Progenitor cell of endocrine pancreas (in vitro differentiated cells): ENCODE data around the gene ACP7. TPM values are rescaled to one million over a fixed set of nuclear protein-coding genes. Genes with fewer than 3 reads are reported as not detected.
"Not testable (repeated sequence)": the region's sequence is repeated elsewhere in the genome, so short reads cannot be mapped to it uniquely, and the experiment has no call there.

Experiments used
- DNase-seq: peaks from one replicate; pipeline ENCODE4 v3.0.0; 2021; ENCODE audit warnings: low spot score; ENCODE audit not compliant: unreplicated experiment
- H3K27ac Mint-ChIP-seq: 2 replicates; pipeline ENCODE4 v1.8.0; 2021; ENCODE audit warnings: mild to moderate bottlenecking, moderate library complexity, mixed read lengths
- H3K27me3 Mint-ChIP-seq: 2 replicates; pipeline ENCODE4 v1.8.0; 2021; ENCODE audit warnings: mixed read lengths
- H3K36me3 Mint-ChIP-seq: 2 replicates; pipeline ENCODE4 v1.8.0; 2022; ENCODE audit warnings: mixed read lengths; ENCODE audit not compliant: insufficient read depth
- H3K4me1 Mint-ChIP-seq: 2 replicates; pipeline ENCODE4 v1.8.0; 2021; ENCODE audit warnings: low read depth, mixed read lengths
- H3K4me3 Mint-ChIP-seq: 2 replicates; pipeline ENCODE4 v1.8.0; 2021; ENCODE audit warnings: low read depth, mild to moderate bottlenecking, moderate library complexity, mixed read lengths
- H3K9me3 Mint-ChIP-seq: 2 replicates; pipeline ENCODE4 v1.8.0; 2021; ENCODE audit warnings: low read depth, mixed read lengths
- CTCF ChIP-seq: fragments of 200-600 bp; sonication (generic); IDR thresholded peaks from one replicate; pipeline ENCODE4 v1.5.0; 2021; ENCODE audit warnings: antibody characterized with exemption, mild to moderate bottlenecking; ENCODE audit not compliant: unreplicated experiment
- total RNA-seq: library from RNA; stranded (reverse); gene quantifications from 2 replicates; pipeline ENCODE4 v1.2.1, GENCODE V29; 2021

ACP7 gene
- total RNA-seq, 1 donor from 2014 or later = not detected

- DNase-seq = no peak
- TF ChIP-seq CTCF = no peak
- Mint-ChIP-seq H3K4me3 (no peak overlapping the region), H3K9me3 (no peaks in the 10 kb centered on the region), H3K27ac (no peak overlapping the region), H3K4me1 (peaks cover 8% of the 10 kb centered on the region), H3K27me3 (no peaks in the 10 kb centered on the region), H3K36me3 (no peaks in the 10 kb centered on the region)
These were observed 27.5 kb downstream of the ACP7 start for GRCh38 chr19:39111593-39112199.

- H3K9me3 Mint-ChIP-seq = no peaks in the 10 kb centered on the region
- no peak overlapping the region for H3K27ac Mint-ChIP-seq
- H3K4me1 Mint-ChIP-seq = peaks cover 8% of the 10 kb centered on the region
- no peaks in the 10 kb centered on the region for H3K27me3 Mint-ChIP-seq
- H3K36me3 Mint-ChIP-seq = no peaks in the 10 kb centered on the region
- DNase-seq = no peak
- no peak for TF ChIP-seq CTCF
- H3K4me3 Mint-ChIP-seq = no peak overlapping the region
These were observed 28.2 kb downstream of the ACP7 start for GRCh38 chr19:39112338-39112890.

- Mint-ChIP-seq H3K4me3 (no peak overlapping the region), H3K36me3 (no peaks in the 10 kb centered on the region), H3K27ac (no peak overlapping the region), H3K9me3 (no peaks in the 10 kb centered on the region), H3K27me3 (no peaks in the 10 kb centered on the region), H3K4me1 (peaks cover 8% of the 10 kb centered on the region)
- TF ChIP-seq CTCF = no peak
- DNase-seq = no peak
These were observed 29.0 kb downstream of the ACP7 start for GRCh38 chr19:39113199-39113598.

GRCh38 chr19:39115105-39115847 lies 31.1 kb downstream of the ACP7 start:
- Mint-ChIP-seq H3K27ac (no peak overlapping the region), H3K4me1 (peaks cover 8% of the 10 kb centered on the region), H3K4me3 (no peak overlapping the region), H3K27me3 (no peaks in the 10 kb centered on the region), H3K36me3 (no peaks in the 10 kb centered on the region), H3K9me3 (no peaks in the 10 kb centered on the region)
- no peak for TF ChIP-seq CTCF
- no peak for DNase-seq

- not testable (repeated sequence) for H3K9me3 Mint-ChIP-seq, H3K27ac Mint-ChIP-seq, H3K4me3 Mint-ChIP-seq, H3K4me1 Mint-ChIP-seq, H3K27me3 Mint-ChIP-seq, H3K36me3 Mint-ChIP-seq, DNase-seq
These were observed 32.9 kb downstream of the ACP7 start for GRCh38 chr19:39117023-39117422.

- no peak overlapping the region for H3K4me3 Mint-ChIP-seq
- no peak for TF ChIP-seq CTCF
- H3K27me3 Mint-ChIP-seq = peaks cover 3% of the 10 kb centered on the region
- no peak overlapping the region for H3K27ac Mint-ChIP-seq
- no peak for DNase-seq
- H3K4me1 Mint-ChIP-seq = peaks cover 6% of the 10 kb centered on the region
- H3K36me3 Mint-ChIP-seq = no peaks in the 10 kb centered on the region
- H3K9me3 Mint-ChIP-seq = no peaks in the 10 kb centered on the region
These were observed 35.7 kb downstream of the ACP7 start for GRCh38 chr19:39119830-39120229.
